DMS153 treated with DMSO at 0.1 percent for 48 hours (cell line): Measurements from ENCODE around the gene SEMA5B.

Experiments
- DNase-seq: peaks from one replicate; lab custom pipeline; 2025; ENCODE audit not compliant: unreplicated experiment; lab: John Stamatoyannopoulos, UW

The SEMA5B gene

GRCh38 chr3:122903171-122903570 lies 124.4 kb downstream of the SEMA5B start:
- no peak for DNase-seq

GRCh38 chr3:122902326-122902725 lies 125.2 kb downstream of the SEMA5B start:
- no peak for DNase-seq

GRCh38 chr3:122898298-122898697 lies 129.3 kb downstream of the SEMA5B start:
- no peak for DNase-seq

GRCh38 chr3:122893754-122894668 lies 133.6 kb downstream of the SEMA5B start:
- DNase-seq, result no peak

- DNase-seq, result no peak
Measured at GRCh38 chr3:122893282-122893681, 134.3 kb downstream of the SEMA5B start.

GRCh38 chr3:122892118-122892960 lies 135.2 kb downstream of the SEMA5B start:
- DNase-seq, result peak; percentile 26

DNA sequence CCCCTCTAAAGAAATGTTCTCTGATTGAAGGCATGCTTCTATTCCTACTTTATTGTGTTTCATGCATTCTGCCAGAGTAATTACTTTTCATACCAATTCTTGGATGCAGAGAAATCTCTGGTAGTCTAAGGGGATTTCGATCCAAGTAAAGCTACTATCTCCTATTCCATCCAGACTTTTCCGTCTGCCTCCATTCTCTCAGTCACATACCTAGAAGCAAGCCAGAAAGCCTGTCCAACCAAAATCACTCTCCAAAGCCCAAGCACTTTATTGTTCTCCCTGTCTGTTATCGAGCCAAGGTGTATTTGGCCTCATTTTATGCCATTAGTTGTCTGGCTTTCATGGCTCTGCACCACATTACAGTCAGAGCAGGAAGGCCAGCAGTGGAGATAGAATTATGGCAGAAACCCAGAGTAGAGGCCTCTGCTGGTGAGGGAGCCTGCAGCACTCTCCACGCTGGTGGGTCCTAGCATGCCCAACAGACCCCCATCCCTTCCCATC lies 136.8 kb downstream of the SEMA5B start:
- no peak for DNase-seq

DNA sequence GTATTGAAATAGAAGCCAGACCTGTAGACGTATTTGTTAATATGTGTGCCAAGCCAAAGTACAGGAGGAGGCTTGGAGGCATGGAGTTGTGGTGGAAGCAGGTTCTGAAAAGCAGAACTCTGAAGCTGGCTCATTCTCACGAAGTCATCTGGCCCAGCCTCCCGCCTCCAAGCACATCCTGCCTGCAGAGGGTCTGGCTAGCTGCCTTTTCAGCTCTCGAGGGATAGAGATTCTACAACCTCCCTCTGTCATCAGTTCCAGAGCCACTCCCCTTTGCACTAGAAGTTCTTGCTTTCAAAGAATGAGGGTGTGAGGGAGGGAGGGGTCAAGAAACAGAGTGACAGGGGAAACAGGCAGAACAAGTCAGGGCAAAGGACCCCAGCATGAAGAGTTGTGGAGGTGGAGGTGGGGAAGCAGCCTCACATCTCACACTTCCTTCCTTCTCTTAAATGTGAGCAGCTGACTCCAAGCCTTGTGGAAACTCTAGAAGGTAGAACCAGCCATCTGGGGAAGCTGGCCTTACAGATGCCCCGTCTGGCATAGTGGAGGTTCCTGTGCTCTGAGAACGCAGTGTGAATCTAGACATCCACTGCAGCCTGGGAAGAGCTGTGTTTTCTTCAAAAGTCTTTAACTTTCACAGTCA lies 137.4 kb downstream of the SEMA5B start:
- no peak for DNase-seq

GRCh38 chr3:122886946-122887345 lies 140.6 kb downstream of the SEMA5B start:
- DNase-seq, result no peak

GRCh38 chr3:122886251-122886650 lies 141.3 kb downstream of the SEMA5B start:
- no peak for DNase-seq

- no peak for DNase-seq
Measured at GRCh38 chr3:122882361-122882947, 145.1 kb downstream of the SEMA5B start.

DNA sequence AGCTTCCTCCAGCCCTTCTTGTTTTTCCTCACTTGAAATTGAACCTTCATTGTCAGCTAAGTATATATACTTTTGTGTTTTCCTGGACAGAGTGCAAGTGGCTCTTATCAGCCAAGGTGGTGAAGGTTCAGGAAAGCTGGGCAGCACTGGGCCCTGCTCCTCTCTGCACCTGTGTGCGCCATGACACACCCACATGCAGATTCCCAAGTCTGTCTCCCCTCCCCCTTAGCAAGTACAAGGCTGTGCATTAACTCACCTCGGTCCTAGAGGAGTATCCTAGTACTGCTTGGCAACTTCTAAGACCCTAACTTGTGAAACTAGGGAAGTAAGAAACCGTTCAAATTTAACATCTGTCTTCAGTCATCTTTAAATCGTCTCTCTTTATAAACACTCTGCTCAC lies 146.9 kb downstream of the SEMA5B start:
- no peak for DNase-seq

- no peak for DNase-seq
Measured at GRCh38 chr3:122880173-122880572, 147.4 kb downstream of the SEMA5B start.

GRCh38 chr3:122875547-122876127 lies 151.9 kb downstream of the SEMA5B start:
- no peak for DNase-seq

GRCh38 chr3:122873741-122874515 lies 153.6 kb downstream of the SEMA5B start:
- no peak for DNase-seq

DNA sequence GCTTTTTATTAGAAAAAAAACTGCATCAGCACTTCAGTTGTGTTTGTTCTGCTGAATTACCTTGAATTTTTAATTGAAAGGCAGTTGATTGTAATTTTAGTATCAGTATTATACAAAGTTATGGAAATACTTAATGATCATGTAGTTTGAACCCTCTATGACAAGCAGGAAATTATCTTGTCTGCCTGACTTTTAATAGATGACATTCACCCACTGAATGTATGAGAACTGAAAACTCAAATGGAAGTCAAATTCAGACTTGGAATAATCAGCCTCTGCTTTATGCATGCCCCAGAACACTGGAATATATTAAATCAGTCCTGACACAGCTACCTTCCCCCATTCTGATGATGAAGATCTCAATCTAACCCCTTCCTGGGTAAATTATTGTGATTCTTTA lies 159.2 kb downstream of the SEMA5B start:
- no peak for DNase-seq

GRCh38 chr3:122864498-122864897 lies 163.1 kb downstream of the SEMA5B start:
- DNase-seq, result no peak

- no peak for DNase-seq
Measured at GRCh38 chr3:122862381-122862780, 165.2 kb downstream of the SEMA5B start.
